K562 (cell line): ENCODE results near the gene RESP18. TPM values are rescaled to one million over a fixed set of nuclear protein-coding genes. Genes with fewer than 3 reads are reported as not detected.

Experiments
- ATAC-seq: fragments of 200-7000 bp; cut with Tn5 transposase; 3 replicates; pipeline ENCODE4 v1.9.1; 2020; ENCODE audit warnings: moderate library complexity
- BruUV-seq: library from RNA; stranded (reverse); fragments of 400-500 nt; replicated peaks from 2 replicates; lab custom pipeline; 2021; lab: Mats Ljungman, UMichigan
- CTCF ChIA-PET: fragments of 300-600 bp; formaldehyde crosslinking; extraction: SDS; loops from one replicate; lab custom pipeline; 2021; ENCODE audit warnings: low intra/inter-chr PET ratio; lab: Yijun Ruan, JAX
- POLR2A ChIA-PET: fragments of 300-600, 350-650 bp; sonication (Branson Sonifier 250); formaldehyde crosslinking; extraction: SDS; loops from one replicate; lab custom pipeline; 2021; ENCODE audit warnings: antibody characterized with exemption, inconsistent platforms; lab: Yijun Ruan, JAX
- DNase-seq, 4 experiments: peaks; one replicate each; pipeline versions ENCODE4 v3.0.0 to v3.0.0-alpha.2; 2011 to 2018; ENCODE audit warnings: low spot score in 3 of 4, mixed read lengths in 3 of 4; ENCODE audit errors: extremely low read depth in 1 of 4
- FAIRE-seq: peaks from 2 replicates; lab custom pipeline; 2011; peaks lifted over from hg19 to GRCh38; lab: Jason Lieb, UNC
- H2AFZ ChIP-seq: 2 replicates; pipeline ENCODE4 v1.6.0; 2011; ENCODE audit warnings: low read depth, low read length, control low read depth, inconsistent platforms
- H3K27ac ChIP-seq: fragments of 200-600 bp; 3 replicates; pipeline ENCODE4 v1.8.0; 2011; ENCODE audit warnings: low read depth, mild to moderate bottlenecking, control low read depth, inconsistent platforms, low read length, moderate library complexity, mixed read lengths; ENCODE audit errors: extremely low read depth
- H3K27me3 ChIP-seq, 2 experiments: fragments of 300-600 bp in 1 of 2; 2 replicates in 1 of 2; 3 replicates in 1 of 2; pipeline versions ENCODE4 v1.6.0 to v1.8.0; 2011; ENCODE audit warnings: inconsistent platforms in 2 of 2, low read length in 2 of 2, mild to moderate bottlenecking in 1 of 2, mixed read lengths in 1 of 2, moderate library complexity in 1 of 2; ENCODE audit not compliant: control insufficient read depth in 2 of 2, insufficient read depth in 2 of 2
- H3K36me3 ChIP-seq: fragments of 300-600 bp; 3 replicates; pipeline ENCODE4 v1.8.0; 2011; ENCODE audit warnings: mild to moderate bottlenecking, low read length, inconsistent platforms; ENCODE audit not compliant: control insufficient read depth, insufficient read depth
- H3K4me1 ChIP-seq, 2 experiments: fragments of 200-600 bp in 1 of 2; replicated peaks in 1 of 2; 2 replicates in 1 of 2; 3 replicates in 1 of 2; pipeline versions ENCODE4 v1.5.1 to v1.8.0; 2011; ENCODE audit warnings: inconsistent platforms in 2 of 2, low read length in 2 of 2, mild to moderate bottlenecking in 1 of 2, mixed read lengths in 1 of 2, moderate library complexity in 1 of 2; ENCODE audit not compliant: control insufficient read depth in 2 of 2, insufficient read depth in 2 of 2
- H3K4me2 ChIP-seq: 2 replicates; pipeline ENCODE4 v1.6.1; 2011; ENCODE audit warnings: low read length, control low read depth, inconsistent platforms, mixed read lengths; ENCODE audit not compliant: insufficient read depth
- H3K4me3 ChIP-seq: fragments of 200-600 bp; sonication (generic), shearing (Covaris generic); 2 replicates; pipeline ENCODE4 v1.5.1; 2016; ENCODE audit warnings: control low read depth, inconsistent platforms
- H3K79me2 ChIP-seq: fragments of 200-600 bp; 3 replicates; pipeline ENCODE4 v1.8.0; 2011; ENCODE audit warnings: low read length, inconsistent platforms; ENCODE audit not compliant: control insufficient read depth, insufficient read depth
- H3K9ac ChIP-seq, 2 experiments: 2 replicates each; pipeline versions ENCODE4 v1.6.0 to v1.6.1; 2011; ENCODE audit warnings: low read depth in 2 of 2, low read length in 2 of 2, control low read depth in 1 of 2, inconsistent platforms in 1 of 2, mild to moderate bottlenecking in 1 of 2, mixed read lengths in 1 of 2; ENCODE audit not compliant: insufficient read depth in 1 of 2
- H3K9me1 ChIP-seq: one replicate; pipeline ENCODE4 v1.6.0; 2011; ENCODE audit warnings: inconsistent platforms, mild to moderate bottlenecking, low read length, moderate library complexity; ENCODE audit not compliant: control insufficient read depth, insufficient read depth
- H3K9me3 ChIP-seq: replicated peaks from 2 replicates; pipeline ENCODE4 v1.5.1; 2011; ENCODE audit warnings: low read depth, low read length, inconsistent platforms; ENCODE audit not compliant: control insufficient read depth, insufficient read depth
- H4K20me1 ChIP-seq: replicated peaks from 2 replicates; pipeline ENCODE4 v1.6.1; 2011; ENCODE audit warnings: low read length, inconsistent platforms, mixed read lengths; ENCODE audit not compliant: control insufficient read depth, insufficient read depth
- ATF1 ChIP-seq, 2 experiments: fragments of 450-650 bp in 1 of 2; IDR thresholded peaks; 2 replicates each; pipeline ENCODE4 v1.6.1; 2016; ENCODE audit warnings: missing compliant biosample characterization in 1 of 2, missing genetic modification characterization in 1 of 2
- CBFA2T3 ChIP-seq: fragments of 450-650 bp; IDR thresholded peaks from 2 replicates; pipeline ENCODE4 v1.6.1; 2017
- CCNT2 ChIP-seq: IDR thresholded peaks from 2 replicates; pipeline ENCODE4 v1.6.1; 2011; ENCODE audit warnings: borderline replicate concordance, low read depth, mild to moderate bottlenecking, moderate library complexity, mixed read lengths, low read length; ENCODE audit not compliant: insufficient read length; ENCODE audit errors: extremely low read depth
- CHD1 ChIP-seq: fragments of 200-600 bp; sonication (generic); IDR thresholded peaks from one replicate; pipeline ENCODE4 v1.6.1; 2012; ENCODE audit warnings: mild to moderate bottlenecking, moderate library complexity, low read length, inconsistent platforms
- HBP1 ChIP-seq: fragments of 450-650 bp; formaldehyde crosslinking; IDR thresholded peaks from 2 replicates; pipeline ENCODE4 v1.4.0; 2022; ENCODE audit warnings: missing genetic modification characterization
- HINFP ChIP-seq: fragments of 450-650 bp; conservative IDR thresholded peaks from 2 replicates; pipeline ENCODE4 v1.6.1; 2016; ENCODE audit warnings: missing genetic modification characterization, low read depth, mild to moderate bottlenecking, control low read depth, missing compliant biosample characterization
- HLTF ChIP-seq: fragments of 450-650 bp; IDR thresholded peaks from 2 replicates; pipeline ENCODE4 v1.6.1; 2016
- HNRNPK ChIP-seq: fragments of 200-400 bp; formaldehyde crosslinking; IDR thresholded peaks from one replicate; pipeline ENCODE4 v1.6.1; 2018; ENCODE audit warnings: mild to moderate bottlenecking, low read depth, low read length; ENCODE audit not compliant: poor library complexity, severe bottlenecking
- JUNB ChIP-seq: fragments of 450-650 bp; formaldehyde crosslinking; conservative IDR thresholded peaks from 2 replicates; pipeline ENCODE4 v1.4.0; 2020; ENCODE audit warnings: mild to moderate bottlenecking
- KAT7 ChIP-seq: sonication (generic); formaldehyde crosslinking; IDR thresholded peaks from 2 replicates; pipeline ENCODE4 v1.8.0; 2022; ENCODE audit warnings: missing genetic modification reagents, mild to moderate bottlenecking, borderline replicate concordance
- NUFIP1 ChIP-seq: fragments of 450-650 bp; IDR thresholded peaks from 2 replicates; pipeline ENCODE4 v1.6.1; 2018; ENCODE audit not compliant: partially characterized antibody
- PKNOX1 ChIP-seq: fragments of 450-650 bp; IDR thresholded peaks from 2 replicates; pipeline ENCODE4 v1.6.1; 2016
- SRF ChIP-seq, 2 experiments: fragments of 250-450, 450-650 bp in 1 of 2; sonication (Bioruptor Pico) in 1 of 2; sonication (generic) in 1 of 2; formaldehyde crosslinking; IDR thresholded peaks; 2 replicates each; pipeline versions ENCODE4 v1.5.0 to v1.5.1; 2020 to 2022; ENCODE audit warnings: mild to moderate bottlenecking in 1 of 2, missing genetic modification reagents in 1 of 2
- ZNF143 ChIP-seq: sonication (generic); formaldehyde crosslinking; IDR thresholded peaks from 2 replicates; pipeline ENCODE4 v1.9.0; 2022; ENCODE audit warnings: mild to moderate bottlenecking, missing genetic modification reagents
- ZNF263 ChIP-seq: sonication (generic); formaldehyde crosslinking; IDR thresholded peaks from 2 replicates; pipeline ENCODE4 v1.8.0; 2022; ENCODE audit warnings: mild to moderate bottlenecking, missing genetic modification reagents, borderline replicate concordance
- WGBS: fragments of 100-300 bp; shearing (Covaris generic); methylation state at CpG from one replicate; pipeline ENCODE4 v1.1.6; 2016; ENCODE audit warnings: low coverage, mixed read lengths; ENCODE audit not compliant: insufficient coverage; ENCODE audit errors: missing lambda C conversion rate; 5-methylcytosine and 5-hydroxymethylcytosine counted together
- in situ Hi-C: fragments of 300-500 bp; cut with MboI; formaldehyde crosslinking; loops from 4 replicates; pipeline ENCODE4 v1.15.0; 2018; ENCODE audit warnings: inconsistent platforms, mixed read lengths
- intact Hi-C: fragments of 100-400 bp; cut with micrococcal nuclease; formaldehyde crosslinking; loops from 2 replicates; pipeline ENCODE4 v1.14.2; 2022
- polyA plus RNA-seq, 8 experiments: library from polyadenylated mRNA; depleted of rRNA in 4 of 8; stranded (reverse) in 5 of 8; unstranded in 3 of 8; fragments of >200 nt; fragmentation: Nextera tagmentation in 2 of 8; fragmentation: Illumina TruSeq in 1 of 8; extraction: Ambion mirVana in 2 of 8; extraction: Trizol in 1 of 8; gene quantifications; 2 replicates each; pipeline versions ENCODE4 v1.2.1 to v1.2.3, GENCODE V29; 2011 to 2014; ENCODE audit warnings: inconsistent platforms in 1 of 8, missing spikeins in 1 of 8
- total RNA-seq, 7 experiments: library from RNA; depleted of rRNA in 6 of 7; stranded (reverse); fragments of >200 nt in 6 of 7; fragmentation: Illumina TruSeq in 2 of 7; extraction: Trizol in 2 of 7; gene quantifications; 2 replicates each; pipeline versions ENCODE4 v1.2.1 to v1.2.3, GENCODE V29; 2011 to 2021; ENCODE audit warnings: low replicate concordance in 1 of 7

Gene RESP18
- total and polyA plus RNA-seq, 9 of the 15 experiments (the other 6 are each of a cell fraction or from before 2014, with no cell fraction given): not detected

GRCh38 chr2:219279916-219280516 is 52.5 kb downstream of the RESP18 start:
- POLR2A ChIA-PET: interaction anchor here (1.0 to 1.6 kb wide), 3 partner anchors 13 to 28 kb away, joined by 3 to 6 read pairs (median 3); no protein-coding TSS in a partner anchor
- DNase-seq (peak in 3 of 4 experiments; percentile 29 to 43 (median 36)), FAIRE-seq (no peak), ATAC-seq (no peak)
- Histone ChIP-seq H4K20me1 (no peaks in the 10 kb centered on the region), H3K4me3 (peak overlapping the region; percentile 34), H3K36me3 (no peaks in the 10 kb centered on the region), H3K4me2 (peak overlapping the region; percentile 90), H3K9ac (peak overlapping the region; percentile 11 to 48; a peak in 3 of 4 replicates), H3K27ac (peak overlapping the region; percentile 87), H3K4me1 (peaks cover 42 to 60% of the 10 kb centered on the region in 2 experiments), H3K9me1 (peaks cover 5% of the 10 kb centered on the region), H3K27me3 (no peaks in the 10 kb centered on the region), H2AFZ (peak overlapping the region; percentile 91), H3K79me2 (no peaks in the 10 kb centered on the region), H3K9me3 (no peaks in the 10 kb centered on the region)
- CTCF ChIA-PET: interaction anchor here (4.3 kb wide), 1 partner anchor 15 kb away, joined by 28 read pairs; no protein-coding TSS in a partner anchor
- in situ Hi-C loops (no loop called here), intact Hi-C loops (loop anchor here (1.0 to 5.0 kb wide), 6 partner anchors 14 to 317 kb away; partner anchors contain the start of genes ABCB6, NHEJ1, STK11IP and TUBA4A)
- WGBS: 35% methylated on average over 8 of the region's 12 CpGs
- TSS peak; percentile 64 for BruUV-seq
- TF ChIP-seq ZNF263 (CRISPR knock-in tag) (peak; percentile 76; the same call in 1 of the 2 replicates), KAT7 (0 out of 2 replicates have a peak, but pooled peaks have one; percentile 52), SRF (CRISPR knock-in tag; IDR thresholded peaks at IDR 0.05) (no peak), CBFA2T3 (no peak), PKNOX1 (peak; percentile 65), HINFP (0 out of 2 replicates have a peak, but pooled peaks have one; percentile 1), HBP1 (CRISPR knock-in tag) (no peak), HLTF (no peak), ZNF143 (CRISPR knock-in tag) (no peak), HNRNPK (no peak), ATF1 (CRISPR knock-in tag; IDR thresholded peaks at IDR 0.05) (no peak), ATF1 (tag; IDR thresholded peaks at IDR 0.05) (peak; percentile 64), CHD1 (no peak), CCNT2 (no peak), NUFIP1 (no peak), JUNB (no peak)
